Placental epithelial cell (primary cell): Measurements from ENCODE around the gene IGDCC3. TPM values are rescaled to one million over a fixed set of nuclear protein-coding genes. Genes with fewer than 3 reads are reported as not detected.

Experiments
- small RNA-seq: library from RNA; depleted of rRNA; stranded (forward); fragments of <200 nt; gene quantifications from one replicate; pipeline ENCODE3, GENCODE V24; 2012
- total RNA-seq: library from RNA; depleted of rRNA; stranded (reverse); fragments of >200 nt; gene quantifications from 2 replicates; pipeline ENCODE4 v1.2.3, GENCODE V29; 2012

Gene IGDCC3
- total RNA-seq = 0.33 and 7.1 TPM in 2 replicates

GRCh38 chr15:65377976-65378366 is at the start of gene IGDCC3:
Gene IGDCC3, minus strand, starts transcription at chr15:65378002. Its CDS starts 214 bp downstream, at chr15:65377788.

GRCh38 chr15:65304381-65305149 is 73.2 kb downstream of the IGDCC3 start, which contains the start of gene RNU5B-1:
Gene RNU5B-1, plus strand, starts transcription at chr15:65304677.

GRCh38 chr15:65286704-65287519 is 90.9 kb downstream of the IGDCC3 start, which contains the start of gene PARP16:
Gene PARP16, minus strand, starts transcription at chr15:65286883. Its CDS starts 457 bp downstream, at chr15:65286426.

Small RNA genes lying within 50 kb of the gene (small RNA-seq; reads per million reads assigned to genes)
- 517 reads per million, percentile 99 among the genes with 10 or more reads in this experiment for gene RNU5A-1
- 582 reads per million, percentile 99 among the genes with 10 or more reads in this experiment for gene RNU5B-1
- gene SNORA24B = 59.8 reads per million, percentile 98 among the genes with 10 or more reads in this experiment

Other genes with a start within 250 kb of the IGDCC3 start
- gene PDCD7, start 244.2 kb downstream of the IGDCC3 start, total RNA-seq = 18.3 and 18.5 TPM in 2 replicates
- gene CLPX, start 192.7 kb downstream of the IGDCC3 start, total RNA-seq = 26.3 and 31.9 TPM in 2 replicates
- under 0.01 TPM in 2 replicates for gene CILP, start 166.5 kb downstream of the IGDCC3 start, total RNA-seq
- 6.9 and 9.4 TPM in 2 replicates for gene PARP16, start 91.1 kb downstream of the IGDCC3 start, total RNA-seq
- gene RNU5A-1, start 82.0 kb downstream of the IGDCC3 start, total RNA-seq = not detected in 2 replicates
- not detected in 2 replicates for gene RNU5B-1, start 73.3 kb downstream of the IGDCC3 start, total RNA-seq
- 1.8 and 8.2 TPM in 2 replicates for gene IGDCC4, start 44.9 kb upstream of the IGDCC3 start, total RNA-seq
- 36.5 and 41.9 TPM in 2 replicates for gene DPP8, start 139.7 kb upstream of the IGDCC3 start, total RNA-seq
- gene HACD3, start 152.5 kb upstream of the IGDCC3 start, total RNA-seq = 78.5 and 110 TPM in 2 replicates
- 34.2 and 36.1 TPM in 2 replicates for gene INTS14, start 233.1 kb upstream of the IGDCC3 start, total RNA-seq
- gene SLC24A1, start 243.9 kb upstream of the IGDCC3 start, total RNA-seq = 14.3 and 20.0 TPM in 2 replicates